MM.1S (cell line): ENCODE data around the gene CDX1.

Source experiments
- EZH2 ChIP-seq: fragments of 300-600 bp; sonication (generic); optimal IDR thresholded peaks from 2 replicates; pipeline ENCODE3; 2017; ENCODE audit warnings: low read depth, mild to moderate bottlenecking, antibody characterized with exemption, low read length, mixed read lengths
- EZH2phosphoT487 ChIP-seq: fragments of 300-600 bp; sonication (generic); IDR thresholded peaks from 2 replicates; pipeline ENCODE4 v1.6.1; 2018; ENCODE audit warnings: antibody characterized with exemption, low read length
- TF ChIP-seq, protein P1 (sequence below): fragments of 300-600 bp; sonication (generic); IDR thresholded peaks from 2 replicates; pipeline ENCODE4 v1.5.1; 2016; ENCODE audit warnings: antibody characterized with exemption, low read length, mixed read lengths

DNA sequence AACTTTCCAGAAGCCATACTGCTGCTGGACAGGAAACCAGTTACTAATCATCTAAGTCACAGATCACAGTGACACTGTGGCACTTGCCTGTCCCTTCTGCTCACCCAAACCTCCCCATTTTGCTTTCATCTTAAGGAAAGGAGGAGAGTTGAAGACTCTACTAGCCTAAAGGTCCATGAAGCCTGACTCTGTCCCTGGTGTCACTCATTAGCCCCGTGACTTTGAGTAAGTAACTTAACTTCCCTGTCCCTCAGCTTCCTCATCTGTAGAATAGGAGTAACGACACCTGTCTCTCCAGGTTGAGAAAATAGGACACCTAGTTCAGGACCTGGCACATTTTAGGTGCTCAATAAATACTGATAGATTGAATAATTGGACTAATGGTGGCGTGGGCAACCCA lies 22.7 kb downstream of the CDX1 start:
- TF ChIP-seq, protein P1, sequence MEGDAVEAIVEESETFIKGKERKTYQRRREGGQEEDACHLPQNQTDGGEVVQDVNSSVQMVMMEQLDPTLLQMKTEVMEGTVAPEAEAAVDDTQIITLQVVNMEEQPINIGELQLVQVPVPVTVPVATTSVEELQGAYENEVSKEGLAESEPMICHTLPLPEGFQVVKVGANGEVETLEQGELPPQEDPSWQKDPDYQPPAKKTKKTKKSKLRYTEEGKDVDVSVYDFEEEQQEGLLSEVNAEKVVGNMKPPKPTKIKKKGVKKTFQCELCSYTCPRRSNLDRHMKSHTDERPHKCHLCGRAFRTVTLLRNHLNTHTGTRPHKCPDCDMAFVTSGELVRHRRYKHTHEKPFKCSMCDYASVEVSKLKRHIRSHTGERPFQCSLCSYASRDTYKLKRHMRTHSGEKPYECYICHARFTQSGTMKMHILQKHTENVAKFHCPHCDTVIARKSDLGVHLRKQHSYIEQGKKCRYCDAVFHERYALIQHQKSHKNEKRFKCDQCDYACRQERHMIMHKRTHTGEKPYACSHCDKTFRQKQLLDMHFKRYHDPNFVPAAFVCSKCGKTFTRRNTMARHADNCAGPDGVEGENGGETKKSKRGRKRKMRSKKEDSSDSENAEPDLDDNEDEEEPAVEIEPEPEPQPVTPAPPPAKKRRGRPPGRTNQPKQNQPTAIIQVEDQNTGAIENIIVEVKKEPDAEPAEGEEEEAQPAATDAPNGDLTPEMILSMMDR, result no peak
- no peak for TF ChIP-seq EZH2phosphoT487
- no peak for TF ChIP-seq EZH2
